Thyroid gland (tissue), 4 donors: ENCODE results near the gene NCAPH2.

Source experiments
- CTCF ChIP-seq, 6 experiments: fragments of 200-600 bp in 3 of 6; fragments of 450-650 bp in 3 of 6; sonication (generic) in 3 of 6; IDR thresholded peaks; one replicate each; pipeline ENCODE4 v1.5.1; 2016 to 2019; ENCODE audit warnings: antibody characterized with exemption in 6 of 6, mild to moderate bottlenecking in 2 of 6, inconsistent platforms in 1 of 6, moderate library complexity in 1 of 6
- POLR2A ChIP-seq, 2 donors: fragments of 450-650 bp; IDR thresholded peaks; one replicate each; pipeline ENCODE4 v1.6.1; 2017; ENCODE audit warnings: antibody characterized with exemption in 2 of 2, mild to moderate bottlenecking in 2 of 2, moderate library complexity in 1 of 2

- TF ChIP-seq CTCF (IDR thresholded peaks at IDR 0.05) (no peak), POLR2A (IDR thresholded peaks at IDR 0.05) (no peak)
Measured at GRCh38 chr22:50532824-50533796, 25.1 kb downstream of the NCAPH2 start.
